NCI-H1694 (cell line): ENCODE measurements around the gene EEIG1.

Experiments
- DNase-seq: peaks from one replicate; lab custom pipeline; 2025; lab: John Stamatoyannopoulos, UW

The EEIG1 gene

GRCh38 chr9:127974769-127975261 is 6.0 kb downstream of the EEIG1 start:
- no peak for DNase-seq

- no peak for DNase-seq
Measured at GRCh38 chr9:127974001-127974768, 6.6 kb downstream of the EEIG1 start.

- no peak for DNase-seq
Measured at GRCh38 chr9:127973169-127974000, 7.4 kb downstream of the EEIG1 start.

GRCh38 chr9:127972236-127972871 is 8.4 kb downstream of the EEIG1 start:
- DNase-seq: no peak

- no peak for DNase-seq
Measured at GRCh38 chr9:127971357-127972235, 9.2 kb downstream of the EEIG1 start.

GRCh38 chr9:127970401-127971313 is 10.1 kb downstream of the EEIG1 start:
- DNase-seq: peak; percentile 28

- no peak for DNase-seq
Measured at GRCh38 chr9:127968700-127969383, 11.9 kb downstream of the EEIG1 start.

GRCh38 chr9:127968042-127968441 is 12.7 kb downstream of the EEIG1 start:
- DNase-seq: no peak

- DNase-seq: no peak
Measured at GRCh38 chr9:127967151-127967809, 13.5 kb downstream of the EEIG1 start.

GRCh38 chr9:127966416-127967150 is 14.2 kb downstream of the EEIG1 start:
- no peak for DNase-seq

- DNase-seq: no peak
Measured at GRCh38 chr9:127965953-127966352, 14.8 kb downstream of the EEIG1 start.

- DNase-seq: no peak
Measured at GRCh38 chr9:127963359-127964064, 17.3 kb downstream of the EEIG1 start.

GRCh38 chr9:127963041-127963358 is 17.8 kb downstream of the EEIG1 start:
- no peak for DNase-seq

- DNase-seq: no peak
Measured at GRCh38 chr9:127962278-127962677, 18.5 kb downstream of the EEIG1 start.

- no peak for DNase-seq
Measured at GRCh38 chr9:127961613-127962155, 19.1 kb downstream of the EEIG1 start.

- no peak for DNase-seq
Measured at GRCh38 chr9:127961155-127961490, 19.7 kb downstream of the EEIG1 start.

- DNase-seq: no peak
Measured at GRCh38 chr9:127960410-127961154, 20.2 kb downstream of the EEIG1 start.
